GM18519 (cell line): Measurements from ENCODE around the gene CHIA.
"Not testable (repeated sequence)": the region's sequence is repeated elsewhere in the genome, so short reads cannot be mapped to it uniquely, and the experiment has no call there.

ENCODE experiments used
- ATAC-seq: cut with Tn5 transposase; IDR thresholded peaks from one replicate; pipeline ENCODE4 v1.9.1; 2021; ENCODE audit warnings: mild to moderate bottlenecking, moderate library complexity; ENCODE audit not compliant: unreplicated experiment, low FRiP score

The CHIA gene

DNA sequence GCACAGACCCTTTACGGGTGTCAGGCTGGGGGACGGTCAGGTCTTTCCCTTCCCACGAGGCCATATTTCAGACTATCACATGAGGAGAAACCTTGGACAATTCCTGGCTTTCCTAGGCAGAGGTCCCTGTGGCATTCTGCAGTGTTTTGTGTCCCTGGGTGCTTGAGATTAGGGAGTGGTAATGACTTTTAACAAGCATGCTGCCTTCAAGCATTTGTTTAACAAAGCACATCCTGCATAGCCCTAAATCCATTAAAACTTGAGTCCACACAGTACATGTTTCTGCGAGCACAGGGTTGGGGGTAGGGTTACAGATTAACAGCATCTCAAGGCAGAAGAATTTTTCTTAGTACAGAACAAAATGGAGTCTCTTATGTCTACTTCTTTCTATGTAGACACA is 69.6 kb downstream of the CHIA start:
- not testable (repeated sequence) for ATAC-seq

GRCh38 chr1:111361761-111362160 is 71.1 kb downstream of the CHIA start:
- ATAC-seq: no peak

- ATAC-seq: no peak
These were observed 74.0 kb downstream of the CHIA start for GRCh38 chr1:111364690-111365089.

DNA sequence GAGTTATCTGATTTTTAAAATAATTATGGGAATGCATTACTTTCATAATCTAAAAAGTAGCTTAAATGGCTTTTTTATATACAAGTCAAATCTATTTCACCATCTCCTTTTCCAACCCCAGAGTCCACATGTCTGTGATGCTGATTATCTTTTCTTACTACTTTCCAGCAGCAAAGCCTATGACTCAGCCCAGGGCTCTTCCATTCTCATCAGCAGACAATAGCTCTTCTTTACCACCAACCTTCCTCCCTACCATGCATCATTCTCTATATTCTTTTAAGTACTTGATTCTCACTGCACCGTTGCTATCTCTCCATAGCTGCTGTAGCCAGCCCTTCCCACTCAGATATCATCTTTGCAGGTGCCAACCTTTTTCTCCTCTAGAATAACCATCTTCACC is 75.6 kb downstream of the CHIA start:
- ATAC-seq: no peak

DNA sequence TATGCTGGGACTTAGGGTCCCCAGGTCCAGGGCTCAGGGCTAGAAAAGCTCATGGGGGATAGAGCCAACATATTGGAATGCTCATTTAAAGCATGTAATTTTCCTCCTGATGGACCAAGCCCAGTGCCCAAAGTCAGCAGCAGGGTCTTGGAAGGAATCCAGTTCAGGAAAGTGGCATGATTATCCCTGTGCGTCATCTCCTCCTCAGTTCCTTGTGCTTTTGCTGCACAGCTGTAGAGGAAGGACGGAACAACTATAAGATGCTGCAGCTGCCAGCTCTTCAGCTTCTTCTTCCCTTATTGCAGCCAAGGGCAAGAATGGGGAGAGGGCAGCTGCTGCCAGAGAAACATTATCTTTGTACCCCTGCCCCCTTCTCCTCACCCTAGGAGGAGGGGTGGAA is 78.5 kb downstream of the CHIA start:
- no peak for ATAC-seq

GRCh38 chr1:111369645-111370044 is 79.0 kb downstream of the CHIA start:
- ATAC-seq: no peak
